HCT116 (cell line): ENCODE results near the gene PLAC9. TPM values are rescaled to one million over a fixed set of nuclear protein-coding genes. Genes with fewer than 3 reads are reported as not detected.
A peak's percentile ranks its signal among the peaks of the same experiment; 100 is the strongest.
"Not testable (repeated sequence)": the region's sequence is repeated elsewhere in the genome, so short reads cannot be mapped to it uniquely, and the experiment has no call there.

Experiments
- ATAC-seq: fragments of 200-7000 bp; cut with Tn5 transposase; 2 replicates; pipeline ENCODE4 v1.9.1; 2020; ENCODE audit warnings: mild to moderate bottlenecking, moderate library complexity
- BruUV-seq: library from RNA; stranded (reverse); fragments of 400-500 nt; replicated peaks from 2 replicates; lab custom pipeline; 2021; lab: Mats Ljungman, UMichigan
- CTCF ChIA-PET: fragments of 300-600 bp; sonication (Branson Sonifier 250); formaldehyde crosslinking; loops from one replicate; lab custom pipeline; 2021; ENCODE audit warnings: antibody characterized with exemption; lab: Charles Lee
- POLR2A ChIA-PET: fragments of 300-600, 350-600 bp; sonication (Branson Sonifier 250); formaldehyde crosslinking; loops from one replicate; lab custom pipeline; 2021; ENCODE audit warnings: antibody characterized with exemption; lab: Charles Lee
- RAD21 ChIA-PET, 2 experiments: fragments of 300-600 bp; sonication (Branson Sonifier 250); formaldehyde crosslinking; loops; one replicate each; lab custom pipeline; 2023; ENCODE audit warnings: low total read pairs in 2 of 2; ENCODE audit not compliant: uncharacterized antibody in 2 of 2, unreplicated experiment in 2 of 2, low non-redundant PET in 1 of 2; lab: Charles Lee
- DNase-seq: peaks from one replicate; pipeline ENCODE4 v3.0.0-alpha.2; 2010; ENCODE audit warnings: low read depth, low spot score
- H2AFZ ChIP-seq: fragments of 200-600 bp; shearing (Covaris generic), sonication (generic); 2 replicates; pipeline ENCODE4 v1.6.1; 2017; ENCODE audit warnings: low read depth, mixed run types, mixed read lengths, antibody characterized with exemption, low read length; ENCODE audit not compliant: poor library complexity, severe bottlenecking
- H3K27ac ChIP-seq: 2 replicates; pipeline ENCODE4 v1.5.1; 2012; ENCODE audit warnings: low read depth, low read length
- H3K27me3 ChIP-seq: fragments of 200-600 bp; sonication (generic); 2 replicates; pipeline ENCODE4 v1.6.1; 2016; ENCODE audit warnings: mixed run types, low read length, mixed read lengths; ENCODE audit not compliant: insufficient read depth
- H3K36me3 ChIP-seq, 2 experiments: fragments of 200-500 bp in 1 of 2; fragments of 200-600 bp in 1 of 2; sonication (Bioruptor generic) in 1 of 2; sonication (generic) in 1 of 2; 2 replicates each; pipeline versions ENCODE4 v1.5.1 to v1.6.1; 2014 to 2016; ENCODE audit warnings: low read length in 2 of 2, inconsistent platforms in 1 of 2, mixed read lengths in 1 of 2, mixed run types in 1 of 2; ENCODE audit not compliant: insufficient read depth in 2 of 2, control insufficient read depth in 1 of 2
- H3K4me1 ChIP-seq, 2 experiments: fragments of 200-600 bp in 1 of 2; sonication (generic) in 1 of 2; 2 replicates each; pipeline versions ENCODE4 v1.5.1 to v1.6.1; 2012 to 2017; ENCODE audit warnings: low read length in 2 of 2, inconsistent platforms in 1 of 2, mild to moderate bottlenecking in 1 of 2, mixed read lengths in 1 of 2, mixed run types in 1 of 2, moderate library complexity in 1 of 2; ENCODE audit not compliant: insufficient read depth in 2 of 2, control insufficient read depth in 1 of 2
- H3K4me2 ChIP-seq: fragments of 200-600 bp; sonication (generic); 2 replicates; pipeline ENCODE4 v1.6.1; 2017; ENCODE audit warnings: mixed run types, low read length, mixed read lengths
- H3K4me3 ChIP-seq, 2 experiments: fragments of 200-600 bp in 1 of 2; sonication (generic) in 1 of 2; replicated peaks in 1 of 2; 2 replicates each; pipeline ENCODE4 v1.5.1; 2011 to 2016; ENCODE audit warnings: low read length in 2 of 2, control low read depth in 1 of 2, low read depth in 1 of 2, mild to moderate bottlenecking in 1 of 2, mixed read lengths in 1 of 2, mixed run types in 1 of 2
- H3K79me2 ChIP-seq: fragments of 200-600 bp; sonication (generic); 2 replicates; pipeline ENCODE4 v1.6.1; 2017; ENCODE audit warnings: mild to moderate bottlenecking, mixed run types, low read length, moderate library complexity, mixed read lengths; ENCODE audit not compliant: insufficient read depth
- H3K9ac ChIP-seq: fragments of 200-600 bp; sonication (generic); 2 replicates; pipeline ENCODE4 v1.6.1; 2016; ENCODE audit warnings: low read length, mixed read lengths
- H3K9me2 ChIP-seq: fragments of 200-600 bp; sonication (generic), shearing (Covaris generic); 2 replicates; pipeline ENCODE4 v1.6.1; 2017; ENCODE audit warnings: mixed run types, mild to moderate bottlenecking, moderate library complexity; ENCODE audit not compliant: insufficient read depth
- H3K9me3 ChIP-seq, 2 experiments: fragments of 200-500 bp in 1 of 2; fragments of 200-600 bp in 1 of 2; sonication (Bioruptor generic) in 1 of 2; sonication (generic) in 1 of 2; 2 replicates each; pipeline ENCODE4 v1.6.1; 2014 to 2017; ENCODE audit warnings: low read length in 2 of 2, mixed read lengths in 2 of 2, inconsistent platforms in 1 of 2, low read depth in 1 of 2, mild to moderate bottlenecking in 1 of 2, mixed run types in 1 of 2, moderate library complexity in 1 of 2; ENCODE audit not compliant: control insufficient read depth in 1 of 2, insufficient read depth in 1 of 2
- H4K20me1 ChIP-seq: fragments of 200-600 bp; sonication (generic), shearing (Covaris generic); 2 replicates; pipeline ENCODE4 v1.6.1; 2017; ENCODE audit warnings: mixed run types, mild to moderate bottlenecking, moderate library complexity; ENCODE audit not compliant: insufficient read depth
- CEBPB ChIP-seq: IDR thresholded peaks from 2 replicates; pipeline ENCODE4 v1.6.1; 2012; ENCODE audit warnings: low read depth
- CTCF ChIP-seq, 3 experiments: fragments of 200-600 bp in 1 of 3; sonication (generic) in 1 of 3; IDR thresholded peaks in 2 of 3; conservative IDR thresholded peaks in 1 of 3; 2 replicates each; pipeline ENCODE4 v1.5.1; 2012 to 2017; ENCODE audit warnings: low read depth in 2 of 3, low read length in 2 of 3, antibody characterized with exemption in 1 of 3, borderline replicate concordance in 1 of 3, control low read depth in 1 of 3, mild to moderate bottlenecking in 1 of 3, mixed read lengths in 1 of 3, mixed run types in 1 of 3, moderate library complexity in 1 of 3; ENCODE audit not compliant: insufficient read depth in 1 of 3
- MAX ChIP-seq: IDR thresholded peaks from 2 replicates; pipeline ENCODE4 v1.6.1; 2012
- POLR2AphosphoS5 ChIP-seq: IDR thresholded peaks from 2 replicates; pipeline ENCODE4 v1.6.1; 2011; ENCODE audit warnings: mild to moderate bottlenecking, low read depth, low read length, moderate library complexity
- SP1 ChIP-seq: IDR thresholded peaks from 2 replicates; pipeline ENCODE4 v1.6.1; 2012; ENCODE audit warnings: low read depth
- intact Hi-C: fragments of 100-400 bp; cut with micrococcal nuclease; formaldehyde crosslinking; loops from 2 replicates; pipeline ENCODE4 v1.10.0; 2022
- total RNA-seq: library from RNA; stranded (reverse); gene quantifications from one replicate; pipeline ENCODE4 v1.2.1, GENCODE V29; 2021; ENCODE audit not compliant: unreplicated experiment

PLAC9 gene
- total RNA-seq, 1 experiment from 2014 or later: not detected

GRCh38 chr10:80145406-80146308 is 13.1 kb downstream of the PLAC9 start:
- H3K79me2 ChIP-seq, intact Hi-C loops, H4K20me1 ChIP-seq, H2AFZ ChIP-seq, H3K27ac ChIP-seq, BruUV-seq, H3K9ac ChIP-seq, H3K27me3 ChIP-seq, ATAC-seq, H3K9me3 ChIP-seq, H3K4me3 ChIP-seq, H3K9me2 ChIP-seq: not testable (repeated sequence)
- TF ChIP-seq CEBPB (peak; percentile 32; the same call in 1 of the 2 replicates), POLR2AphosphoS5 (peak; percentile 64; the same call in 1 of the 2 replicates), SP1 (0 out of 2 replicates have a peak, but pooled peaks have one; percentile 13)
- POLR2A ChIA-PET: interaction anchor here (0.6 to 1.9 kb wide), 2 partner anchors 60 to 189 kb away, joined by 3 to 7 read pairs; partner anchors contain the start of gene ANXA11
- Histone ChIP-seq H3K4me1 (peaks cover 13 to 33% of the 10 kb centered on the region in 2 experiments; a peak in 3 of 4 replicates), H3K4me2 (peak overlapping the region; percentile 88; the same call in 1 of the 2 replicates), H3K36me3 (peaks cover 0 to 16% of the 10 kb centered on the region in 2 experiments; a peak in 2 of 4 replicates)
- peak; percentile 32 for DNase-seq
- RAD21 ChIA-PET: interaction anchor here (1.4 to 2.1 kb wide), 2 partner anchors 76 to 77 kb away, joined by 3 to 20 read pairs; no protein-coding TSS in a partner anchor
- CTCF ChIA-PET: interaction anchor here (0.8 to 3.1 kb wide), 4 partner anchors 58 to 115 kb away, joined by 3 to 61 read pairs (median 5); no protein-coding TSS in a partner anchor

- Histone ChIP-seq H3K36me3 (peaks cover 0 to 28% of the 10 kb centered on the region in 2 experiments; a peak in 2 of 4 replicates), H3K4me1 (peaks cover 13 to 33% of the 10 kb centered on the region in 2 experiments; a peak in 3 of 4 replicates), H3K9me2 (no peaks in the 10 kb centered on the region), H3K4me2 (no peak overlapping the region), H3K4me3 (no peak overlapping the region), H2AFZ (no peak overlapping the region), H3K9me3 (no peaks in the 10 kb centered on the region), H3K79me2 (no peaks in the 10 kb centered on the region), H4K20me1 (no peaks in the 10 kb centered on the region), H3K27ac (no peak overlapping the region), H3K27me3 (no peaks in the 10 kb centered on the region), H3K9ac (no peak overlapping the region)
- ChIA-PET RAD21 (interaction anchor here in 1 of 2 experiments (1.4 kb wide), 1 partner anchor 76 kb away, joined by 3 read pairs; no protein-coding TSS in a partner anchor), POLR2A (no interaction called here), CTCF (interaction anchor here (1.3 kb wide), 1 partner anchor 76 kb away, joined by 6 read pairs; no protein-coding TSS in a partner anchor)
- no TSS peak for BruUV-seq
- ATAC-seq (no peak), DNase-seq (no peak)
- TF ChIP-seq MAX (no peak), CTCF (IDR thresholded peaks at IDR 0.05 in 2 of 3, conservative IDR thresholded peaks at IDR 0.05 in 1 of 3; ENCODE audit: borderline replicate concordance in 1 of 3, insufficient read depth in 1 of 3, low read depth in 2 of 3, low read length in 2 of 3) (no peak)
- intact Hi-C loops: no loop called here
These were observed 14.4 kb downstream of the PLAC9 start for GRCh38 chr10:80146918-80147317.
